OCI-M2 (cell line): ENCODE measurements around the gene PCDH9.

Source experiments
- DNase-seq: peaks from one replicate; lab custom pipeline; 2025; ENCODE audit not compliant: unreplicated experiment; lab: John Stamatoyannopoulos, UW

The PCDH9 gene

DNA sequence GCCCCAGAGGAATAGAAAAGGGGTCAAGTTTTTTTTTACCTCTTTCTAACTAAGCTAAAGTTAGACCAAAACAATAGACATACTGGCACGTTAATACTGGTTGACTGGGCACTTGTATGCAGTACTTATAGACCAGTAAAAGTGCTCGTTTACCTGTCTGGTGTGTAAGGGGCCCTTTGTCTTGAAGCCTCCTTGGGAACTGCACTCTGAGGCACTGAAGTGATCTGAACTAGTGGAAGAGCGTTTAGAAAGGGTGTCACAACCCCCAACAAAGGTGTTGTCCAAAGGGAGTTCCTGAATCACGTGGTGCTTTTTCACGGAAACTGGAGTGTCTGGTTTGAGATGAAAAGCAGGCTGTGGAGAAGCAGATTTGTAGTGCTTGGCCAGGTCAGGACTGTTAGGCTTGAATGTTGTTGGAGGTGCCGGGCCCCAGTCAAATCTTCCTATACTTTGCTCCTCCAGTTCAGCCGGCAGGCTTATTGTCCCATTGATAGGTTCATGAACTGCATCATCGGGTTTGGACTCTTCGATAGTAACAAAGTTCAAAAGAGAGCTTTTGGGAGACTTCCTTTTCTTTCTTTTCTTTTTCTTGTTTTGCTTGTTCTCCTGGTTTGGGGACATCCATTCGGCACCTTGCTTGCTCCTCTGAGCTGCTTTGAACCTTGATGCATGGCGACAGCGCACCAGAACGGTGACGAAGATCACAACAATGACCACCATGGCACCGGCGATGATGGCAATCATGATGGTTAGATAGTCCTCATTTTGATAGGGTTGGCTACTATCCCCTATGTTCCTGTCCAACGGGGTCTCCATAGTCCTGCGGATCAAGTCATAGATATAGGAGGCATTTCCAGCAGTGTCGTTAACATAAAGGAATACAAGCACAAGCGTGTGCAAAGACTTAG is 4.6 kb downstream of the PCDH9 start:
- DNase-seq = no peak

DNA sequence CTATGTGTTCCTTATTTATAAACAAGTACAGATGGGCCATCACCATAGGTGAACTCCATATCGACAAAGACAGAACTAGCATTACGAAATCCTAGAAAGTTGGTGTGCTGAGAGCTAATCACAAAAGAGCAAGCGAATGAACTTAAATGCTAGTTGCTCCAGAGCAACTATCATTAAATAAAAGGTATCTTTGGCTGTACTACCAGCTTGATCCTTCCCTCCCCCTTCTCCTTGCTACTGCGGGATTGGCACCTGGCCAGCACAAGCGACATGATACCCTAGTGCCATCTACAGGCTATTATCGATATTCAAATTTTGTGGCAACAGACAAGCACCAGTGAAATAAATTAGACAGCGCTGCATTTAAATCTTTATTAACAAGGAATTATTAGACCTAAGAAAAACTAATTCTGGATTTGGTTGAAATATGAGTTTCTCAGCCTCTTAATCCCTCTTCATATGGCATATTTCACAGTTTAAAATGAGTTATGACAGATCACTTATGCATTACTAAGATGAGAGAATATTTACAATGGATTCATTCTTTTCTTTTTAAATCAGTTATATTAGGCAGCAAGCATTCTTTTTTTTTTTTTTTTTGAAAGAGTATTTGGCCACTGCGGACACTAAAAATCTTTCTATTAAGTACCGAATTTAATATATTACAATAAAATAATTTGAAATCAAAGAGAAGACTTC is 5.8 kb downstream of the PCDH9 start:
- DNase-seq = no peak

DNA sequence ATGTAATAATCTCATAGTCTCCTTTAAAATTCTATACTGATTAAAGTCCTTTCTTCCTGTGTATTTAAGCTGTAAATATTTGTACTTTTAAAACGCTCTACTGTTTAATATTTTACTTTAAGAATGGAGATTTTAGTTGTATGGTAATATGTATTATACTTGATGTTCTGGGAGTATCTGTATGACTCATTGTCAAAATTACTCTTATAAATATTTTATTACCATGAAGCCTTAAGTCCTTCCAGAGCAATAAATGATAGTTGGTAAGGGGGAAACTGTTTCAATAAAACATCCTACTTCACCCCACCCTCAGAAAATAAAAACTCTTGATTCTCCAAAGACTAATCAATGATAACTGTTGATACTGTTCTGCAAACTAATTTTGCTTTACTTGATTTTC is 6.4 kb downstream of the PCDH9 start:
- no peak for DNase-seq

DNA sequence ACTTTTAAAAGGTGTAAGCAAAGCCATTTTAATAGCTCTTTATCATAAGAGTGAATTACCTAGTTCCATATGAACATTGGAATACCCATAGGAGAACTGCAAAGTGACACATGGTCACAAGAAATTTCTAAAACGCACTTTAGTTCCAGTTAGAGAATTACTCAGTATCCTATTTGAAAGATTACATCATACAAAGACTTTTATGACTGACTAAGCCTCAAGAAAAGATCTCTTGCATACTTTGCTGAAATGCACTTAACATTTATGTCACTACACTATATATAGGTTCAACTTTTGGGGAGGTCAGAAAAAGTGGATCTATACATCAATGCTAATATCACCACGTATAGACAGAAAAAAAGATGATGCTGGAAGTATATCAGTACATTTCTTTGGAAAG is 7.1 kb downstream of the PCDH9 start:
- no peak for DNase-seq

DNA sequence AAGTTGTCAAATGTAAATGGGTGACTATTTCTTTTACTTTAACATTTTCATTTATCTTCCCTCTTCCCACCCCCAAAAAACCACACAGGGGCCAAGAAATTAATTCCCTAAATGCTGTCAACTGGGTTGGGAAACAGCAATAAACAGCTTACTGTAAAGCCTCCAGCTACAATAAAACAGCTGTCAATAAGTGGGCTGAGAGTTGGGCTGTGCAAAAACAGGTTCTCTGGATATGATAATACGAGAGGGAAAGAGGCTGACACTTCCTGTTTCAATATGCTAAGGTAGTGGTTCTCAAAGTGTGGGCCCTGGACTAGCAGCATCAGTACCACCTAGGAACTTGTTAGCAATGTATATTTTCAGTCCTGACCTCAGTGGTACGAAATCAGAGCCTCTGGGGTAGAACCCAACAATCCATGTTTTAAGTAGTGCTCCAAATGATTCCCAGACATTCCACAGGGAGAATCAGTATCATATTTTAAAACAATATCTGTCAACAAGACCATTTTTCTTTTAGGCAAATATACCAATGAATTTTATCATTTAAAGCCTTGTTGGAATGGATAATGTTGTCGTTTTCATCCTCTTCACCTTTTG is 8.4 kb downstream of the PCDH9 start:
- DNase-seq = no peak

DNA sequence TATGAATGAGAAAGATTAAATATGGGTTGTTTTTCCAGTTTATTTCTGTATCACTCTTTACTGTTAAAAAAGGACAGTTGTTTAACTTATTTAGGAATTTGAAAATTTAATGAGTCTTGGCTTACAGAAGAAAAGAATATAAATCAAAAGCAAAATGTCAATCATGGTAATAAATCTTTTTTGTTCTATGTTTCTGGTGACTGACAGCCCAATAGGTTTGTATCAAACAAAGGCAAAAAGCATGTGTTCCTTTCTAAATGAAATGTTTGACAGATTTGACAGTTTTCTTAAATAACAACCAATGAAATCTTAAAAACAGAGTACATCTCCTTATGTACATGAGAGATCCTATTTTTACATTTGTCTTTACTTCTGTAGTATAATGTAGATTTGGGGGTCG is 11.0 kb downstream of the PCDH9 start:
- DNase-seq = no peak

DNA sequence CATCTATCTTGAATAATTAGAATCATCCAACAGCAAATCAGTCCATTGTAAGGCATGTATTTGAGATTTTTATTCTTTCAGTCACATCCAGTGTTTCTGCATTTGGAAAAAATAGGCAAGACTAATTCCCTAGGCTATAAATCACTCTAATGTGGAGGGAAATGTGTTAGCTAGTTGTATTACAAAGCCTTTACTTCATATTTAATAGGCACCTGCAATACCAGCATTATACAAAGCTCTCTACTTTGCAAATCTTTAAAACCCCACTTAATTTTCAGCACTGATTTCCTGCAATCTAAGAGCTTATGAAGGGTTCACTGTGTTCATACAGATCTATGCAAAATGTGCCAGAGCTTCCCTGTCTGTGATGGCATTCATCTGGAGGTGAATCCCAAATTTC is 12.3 kb downstream of the PCDH9 start:
- no peak for DNase-seq

DNA sequence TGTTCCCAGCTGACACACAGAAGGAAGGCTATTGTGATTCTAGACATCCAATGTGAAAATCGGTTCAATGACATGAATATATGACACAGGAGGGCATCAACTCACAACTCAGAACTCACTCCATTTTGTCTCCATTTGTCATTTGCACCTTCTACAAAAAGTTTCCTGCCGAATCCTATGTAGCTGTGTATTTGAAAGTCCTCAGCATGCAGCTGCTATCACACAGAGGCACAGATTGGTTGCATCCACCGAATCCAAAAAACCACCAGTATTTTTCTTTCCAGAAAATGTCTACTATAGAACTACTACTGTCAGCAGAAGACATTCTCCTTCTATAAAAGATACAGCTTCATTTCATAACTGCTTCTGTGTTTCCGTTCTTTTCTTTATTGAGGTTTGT is 13.3 kb downstream of the PCDH9 start:
- DNase-seq = no peak

DNA sequence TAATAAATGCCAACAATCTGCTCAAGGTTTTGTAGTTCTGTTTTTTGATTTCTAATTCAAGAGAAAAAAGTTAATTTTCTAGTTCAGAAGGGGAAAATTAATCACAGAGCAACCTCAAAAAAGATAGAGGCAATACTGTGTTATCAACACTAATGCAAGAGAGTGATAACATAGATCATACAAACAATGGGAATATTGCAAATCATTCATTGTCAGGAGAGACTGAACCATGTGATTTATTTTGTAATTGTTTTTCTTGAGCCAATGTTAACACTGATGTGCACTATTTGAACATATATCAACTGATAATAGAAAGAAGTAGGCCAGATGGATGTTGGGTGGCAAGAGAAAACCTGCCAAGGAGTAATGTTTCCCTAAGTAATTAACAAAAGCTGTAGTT is 19.9 kb downstream of the PCDH9 start:
- DNase-seq = no peak

DNA sequence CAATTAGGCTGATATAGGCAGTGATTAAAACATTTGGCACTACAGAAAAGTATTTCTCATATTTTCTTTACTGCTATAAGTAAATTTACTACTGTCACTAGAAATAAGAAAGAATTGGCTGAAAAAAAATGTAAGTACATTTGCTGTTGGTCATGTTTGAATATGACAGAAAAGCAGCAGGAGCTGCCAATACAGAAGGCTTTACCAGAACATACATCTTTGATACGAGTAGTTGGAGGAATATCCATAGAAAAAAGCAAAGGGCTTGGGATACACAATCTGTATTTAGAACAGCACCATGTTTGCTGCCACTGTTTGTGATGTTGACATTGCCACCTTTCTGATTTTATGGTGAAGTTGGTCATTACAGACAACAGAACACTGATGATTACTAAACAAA is 21.6 kb downstream of the PCDH9 start:
- no peak for DNase-seq

DNA sequence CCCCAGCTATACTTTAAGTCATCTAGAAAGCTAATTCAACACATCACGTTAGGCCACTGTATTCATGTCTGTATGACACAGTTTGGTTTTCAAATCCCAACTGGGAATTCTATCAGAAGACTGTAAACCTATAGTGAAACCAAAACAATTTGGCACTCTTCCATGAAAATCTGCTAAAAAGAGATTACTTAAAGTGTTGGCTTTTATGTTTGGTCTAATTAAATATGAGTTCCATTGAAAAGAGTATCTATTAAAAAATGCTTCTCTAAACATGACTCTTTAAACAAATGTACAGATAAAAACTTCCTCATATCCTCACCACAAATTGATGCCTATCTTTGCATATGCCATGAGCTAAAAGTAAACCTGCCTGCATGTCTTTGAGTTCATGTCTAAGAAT is 25.4 kb downstream of the PCDH9 start:
- DNase-seq = no peak

DNA sequence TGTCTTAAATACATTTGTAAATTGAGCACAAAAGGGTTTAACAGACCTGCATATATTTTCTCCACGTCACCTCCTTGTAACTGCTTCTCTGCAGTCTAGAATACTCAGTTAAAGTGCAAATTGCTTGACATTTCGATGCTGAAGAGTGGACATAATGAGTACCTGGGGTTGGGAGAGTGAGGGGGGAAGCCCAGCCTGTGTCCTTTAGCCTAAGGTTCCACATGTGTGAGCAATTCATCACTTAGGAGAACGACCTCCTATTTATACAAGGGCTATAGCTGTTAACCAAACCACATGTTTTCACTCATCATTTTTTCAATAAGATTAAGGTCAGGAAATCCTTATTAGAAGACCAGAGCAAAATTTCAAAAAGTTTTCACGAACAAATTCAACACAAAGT is 29.5 kb downstream of the PCDH9 start:
- no peak for DNase-seq

DNA sequence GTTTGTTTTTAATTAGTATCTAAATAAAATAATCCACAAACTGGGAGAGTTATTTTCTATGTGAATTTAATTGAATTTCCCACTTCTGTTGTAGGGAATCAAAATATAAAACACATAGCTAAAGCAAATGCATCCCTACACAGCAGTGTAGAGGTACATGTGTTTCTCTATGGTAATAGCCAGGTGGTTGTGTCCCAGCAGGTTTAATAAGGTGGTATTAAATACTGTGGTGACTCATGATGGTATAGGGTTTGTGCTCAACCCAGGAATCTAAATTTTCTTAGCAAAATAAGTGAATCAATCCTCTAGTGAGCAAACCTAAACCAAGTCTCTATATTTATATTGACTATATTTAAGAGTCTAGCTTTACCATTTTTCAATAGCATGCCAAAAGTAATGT is 30.0 kb downstream of the PCDH9 start:
- no peak for DNase-seq

DNA sequence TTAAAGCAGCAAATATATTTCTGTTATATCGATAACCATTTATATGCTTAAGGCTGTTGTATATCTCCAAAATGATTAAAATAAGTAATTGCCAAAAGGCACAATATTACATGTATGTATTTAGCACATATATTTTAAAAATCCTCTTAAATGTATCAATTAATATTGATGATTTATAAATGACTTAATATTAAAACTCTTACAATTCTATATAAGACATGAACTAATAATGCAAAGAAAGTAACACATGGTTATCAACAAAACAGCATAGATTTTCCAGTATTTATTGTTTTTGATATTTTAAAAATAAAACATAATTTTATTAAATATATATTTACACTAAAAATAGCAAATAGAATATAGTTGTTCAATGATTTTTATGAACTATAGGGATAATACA is 32.4 kb downstream of the PCDH9 start:
- no peak for DNase-seq

DNA sequence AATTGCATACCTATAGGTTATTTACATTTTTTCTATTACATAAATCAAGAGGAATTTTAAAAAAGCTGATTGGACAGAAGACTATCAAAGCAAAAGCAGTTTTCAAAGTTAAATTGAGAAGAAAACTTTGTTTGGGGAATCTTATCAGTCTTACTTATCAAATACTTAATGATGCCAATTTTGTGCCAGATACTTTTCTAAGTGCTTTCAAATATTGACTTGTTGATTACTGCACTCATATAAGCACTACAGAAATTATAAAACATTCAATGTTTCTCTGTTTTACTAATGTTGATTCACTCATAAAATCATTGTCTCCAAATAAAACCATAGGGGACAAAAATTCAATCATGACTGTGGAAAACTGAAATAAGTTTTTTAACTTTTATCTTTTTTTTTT is 36.2 kb downstream of the PCDH9 start:
- no peak for DNase-seq

DNA sequence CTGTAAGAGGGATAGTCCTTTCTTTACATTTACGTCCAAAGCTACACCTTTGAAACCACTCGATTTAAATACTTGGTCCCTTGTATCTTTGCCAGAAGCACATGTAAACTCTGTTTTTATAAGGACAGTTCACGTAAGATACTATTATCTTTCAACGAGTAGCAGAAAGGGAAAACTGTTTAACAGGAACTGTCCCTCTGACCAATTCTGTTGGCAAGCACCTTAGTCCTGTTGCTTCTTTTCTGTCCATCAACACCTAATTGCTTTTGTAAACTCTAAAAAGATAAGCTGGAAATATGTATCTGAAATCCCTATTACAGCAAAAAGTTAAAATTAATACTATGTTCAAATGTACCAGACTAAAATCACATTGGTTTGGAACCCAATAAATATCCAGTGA is 37.4 kb downstream of the PCDH9 start:
- no peak for DNase-seq

DNA sequence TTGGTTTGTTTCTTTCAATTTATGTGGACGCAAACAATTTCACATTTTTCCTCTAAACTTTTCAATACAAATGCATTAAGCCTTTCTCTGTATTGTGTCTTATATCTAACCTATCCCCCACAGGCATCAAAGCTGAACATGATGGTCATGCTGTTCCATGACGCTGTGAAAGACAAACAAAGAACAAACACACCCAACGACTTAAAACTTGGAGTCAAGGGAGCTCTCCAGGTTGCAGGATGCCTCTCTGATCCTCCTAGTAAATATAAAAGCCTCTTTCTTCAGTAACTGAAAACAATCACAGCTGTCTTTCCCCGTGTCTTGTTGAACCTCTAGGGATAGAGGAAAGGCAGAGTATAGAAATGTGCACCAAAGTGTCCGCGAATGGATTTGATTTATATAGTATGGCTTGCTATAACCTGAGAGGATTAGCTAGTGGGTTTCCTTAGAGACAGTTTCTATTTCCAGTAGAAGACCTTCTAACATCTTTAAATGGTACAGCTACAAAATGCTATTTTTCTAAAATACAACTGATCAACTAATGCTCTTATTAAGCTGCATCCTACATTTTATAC is 43.1 kb downstream of the PCDH9 start:
- no peak for DNase-seq

DNA sequence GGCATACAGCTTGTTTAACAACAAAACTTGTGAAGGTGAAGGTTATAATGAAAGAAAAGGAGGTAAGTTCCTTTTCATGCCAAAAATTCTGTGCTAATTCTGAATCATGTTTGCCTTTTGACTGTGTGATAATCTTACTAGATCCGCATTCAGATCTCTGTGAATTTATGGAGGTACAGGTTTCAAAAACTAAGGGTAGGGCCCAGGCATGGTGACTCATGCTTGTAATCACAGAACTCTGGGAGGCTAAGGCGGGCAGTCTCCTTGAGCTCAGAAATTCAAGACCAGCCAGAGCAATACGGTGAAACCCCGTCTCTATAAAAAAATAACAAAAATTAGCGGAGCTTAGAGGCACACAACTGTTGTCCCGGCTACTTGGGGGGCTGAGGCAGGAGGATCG is 45.9 kb downstream of the PCDH9 start:
- DNase-seq = no peak

DNA sequence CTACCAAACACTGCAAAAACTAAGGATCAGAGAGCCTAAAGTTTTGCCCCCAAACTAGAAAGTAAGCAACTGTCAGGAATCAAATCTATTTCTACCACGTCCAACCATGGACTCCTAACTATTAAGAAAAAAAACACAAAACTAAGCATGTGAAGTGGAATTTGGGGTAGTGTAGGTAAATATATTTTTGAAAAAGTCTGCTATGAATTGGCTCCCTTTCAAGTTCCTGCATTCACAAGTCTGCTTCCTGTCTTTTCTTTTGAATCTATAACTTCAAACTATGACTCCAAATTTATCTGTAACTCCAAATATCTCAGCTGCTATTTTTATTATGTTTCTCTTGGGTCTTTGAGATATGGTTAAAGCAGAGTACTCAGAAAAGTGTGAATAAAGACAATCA is 47.0 kb downstream of the PCDH9 start:
- DNase-seq = no peak

DNA sequence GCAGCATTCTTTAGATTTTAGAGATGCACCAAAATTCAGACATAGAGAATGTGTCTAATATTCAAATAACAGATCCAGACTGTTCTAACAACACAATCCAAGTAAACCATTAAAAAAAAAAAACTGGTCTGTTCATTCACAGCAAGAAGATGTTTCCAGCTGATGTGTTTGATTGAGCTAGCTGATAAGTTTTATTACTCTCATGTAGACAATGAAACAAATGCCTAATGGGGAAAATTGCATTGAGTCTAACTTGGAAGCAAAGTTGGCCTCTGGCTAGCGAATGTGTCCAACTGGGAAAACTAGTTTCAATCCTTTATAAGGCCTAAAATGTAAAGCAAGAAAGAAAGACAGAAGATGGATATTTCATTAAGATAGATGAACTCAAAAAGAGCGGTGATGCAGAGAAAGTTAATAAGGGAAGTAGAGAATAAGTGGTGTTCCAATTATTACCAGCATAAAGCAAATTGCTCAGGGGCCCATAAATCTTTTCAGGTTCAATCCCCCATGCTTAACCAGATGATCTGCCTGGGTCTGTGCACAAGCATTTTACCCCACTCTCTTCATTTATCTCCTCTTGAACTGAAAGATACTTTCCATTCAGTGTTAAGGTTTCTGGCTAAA is 54.2 kb downstream of the PCDH9 start:
- DNase-seq = no peak

DNA sequence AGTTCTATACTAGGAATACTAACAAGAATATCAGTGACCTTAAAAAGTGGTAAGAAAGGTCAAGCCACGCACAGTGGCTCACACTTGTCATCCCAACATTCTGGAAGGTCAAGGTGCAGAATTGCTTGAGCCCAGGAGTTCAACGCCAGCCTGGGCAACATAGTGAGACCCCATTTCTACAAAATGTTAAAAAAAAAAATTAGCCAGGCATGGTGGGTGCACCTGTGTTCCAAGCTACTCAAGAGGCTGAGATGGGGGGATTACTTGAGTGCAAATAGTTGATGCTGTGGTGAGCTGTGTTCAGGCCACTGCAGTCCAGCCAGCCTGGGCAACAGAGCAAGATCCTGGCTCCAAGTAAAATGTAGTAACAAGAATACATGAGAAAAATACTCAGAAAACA is 61.8 kb downstream of the PCDH9 start:
- no peak for DNase-seq
